ENCODE data around the gene PAM. TPM values are rescaled to one million over a fixed set of nuclear protein-coding genes. Genes with fewer than 3 reads are reported as not detected.
A peak's percentile ranks its signal among the peaks of the same experiment; 100 is the strongest.

The PAM gene
- total RNA-seq, 2 donors from 2014 or later = 66.5 to 153 TPM

- peak; percentile 35 for ATAC-seq (replicated peaks)
- Mint-ChIP-seq H3K27me3 (no peaks in the 10 kb centered on the region), H3K36me3 (ENCODE audit: low read depth) (peaks cover 67% of the 10 kb centered on the region), H3K4me1 (peaks cover 54% of the 10 kb centered on the region), H3K27ac (peak overlapping the region; percentile 96), H3K4me3 (peak overlapping the region; percentile 79), H3K9me3 (no peaks in the 10 kb centered on the region)
Measured at GRCh38 chr5:102781359-102781758, 26.3 kb downstream of the PAM start.

GRCh38 chr5:102781786-102782185 lies 26.7 kb downstream of the PAM start:
- Mint-ChIP-seq H3K4me3 (peak overlapping the region; percentile 6), H3K9me3 (no peaks in the 10 kb centered on the region), H3K27ac (no peak overlapping the region), H3K36me3 (ENCODE audit: low read depth) (peaks cover 66% of the 10 kb centered on the region), H3K4me1 (peaks cover 53% of the 10 kb centered on the region), H3K27me3 (no peaks in the 10 kb centered on the region)
- ATAC-seq (replicated peaks) = no peak

GRCh38 chr5:102782217-102782872 lies 27.2 kb downstream of the PAM start:
- Mint-ChIP-seq H3K27ac (peak overlapping the region; percentile 50), H3K9me3 (no peaks in the 10 kb centered on the region), H3K27me3 (no peaks in the 10 kb centered on the region), H3K4me1 (peaks cover 49% of the 10 kb centered on the region), H3K36me3 (ENCODE audit: low read depth) (peaks cover 66% of the 10 kb centered on the region), H3K4me3 (peak overlapping the region; percentile 6)
- no peak for ATAC-seq (replicated peaks)

GRCh38 chr5:102787134-102787533 lies 32.0 kb downstream of the PAM start:
- ATAC-seq (replicated peaks) = no peak
- peaks cover 39% of the 10 kb centered on the region for H3K36me3 Mint-ChIP-seq (ENCODE audit: low read depth)
- peaks cover 24% of the 10 kb centered on the region for H3K4me1 Mint-ChIP-seq
- H3K27ac Mint-ChIP-seq = no peak overlapping the region
- no peak overlapping the region for H3K4me3 Mint-ChIP-seq
- no peaks in the 10 kb centered on the region for H3K27me3 Mint-ChIP-seq
- H3K9me3 Mint-ChIP-seq = no peaks in the 10 kb centered on the region

GRCh38 chr5:102788788-102789187 lies 33.7 kb downstream of the PAM start:
- H3K27ac Mint-ChIP-seq = no peak overlapping the region
- ATAC-seq (replicated peaks) = no peak
- peaks cover 25% of the 10 kb centered on the region for H3K36me3 Mint-ChIP-seq (ENCODE audit: low read depth)
- H3K9me3 Mint-ChIP-seq = no peaks in the 10 kb centered on the region
- no peaks in the 10 kb centered on the region for H3K27me3 Mint-ChIP-seq
- no peak overlapping the region for H3K4me3 Mint-ChIP-seq
- peaks cover 17% of the 10 kb centered on the region for H3K4me1 Mint-ChIP-seq

- no peak overlapping the region for H3K4me3 Mint-ChIP-seq
- H3K4me1 Mint-ChIP-seq = peaks cover 12% of the 10 kb centered on the region
- no peaks in the 10 kb centered on the region for H3K9me3 Mint-ChIP-seq
- H3K27ac Mint-ChIP-seq = no peak overlapping the region
- H3K27me3 Mint-ChIP-seq = no peaks in the 10 kb centered on the region
- ATAC-seq (replicated peaks) = no peak
- H3K36me3 Mint-ChIP-seq (ENCODE audit: low read depth) = peaks cover 18% of the 10 kb centered on the region
Measured at GRCh38 chr5:102789469-102789868, 34.4 kb downstream of the PAM start.

GRCh38 chr5:102790748-102791147 lies 35.6 kb downstream of the PAM start:
- no peaks in the 10 kb centered on the region for H3K9me3 Mint-ChIP-seq
- no peaks in the 10 kb centered on the region for H3K27me3 Mint-ChIP-seq
- peaks cover 5% of the 10 kb centered on the region for H3K4me1 Mint-ChIP-seq
- no peak overlapping the region for H3K27ac Mint-ChIP-seq
- no peak for ATAC-seq (replicated peaks)
- no peak overlapping the region for H3K4me3 Mint-ChIP-seq
- H3K36me3 Mint-ChIP-seq (ENCODE audit: low read depth) = peaks cover 5% of the 10 kb centered on the region

- peaks cover 14% of the 10 kb centered on the region for H3K36me3 Mint-ChIP-seq (ENCODE audit: low read depth)
- H3K27ac Mint-ChIP-seq = no peak overlapping the region
- ATAC-seq (replicated peaks) = peak; percentile 37
- H3K27me3 Mint-ChIP-seq = no peaks in the 10 kb centered on the region
- no peaks in the 10 kb centered on the region for H3K9me3 Mint-ChIP-seq
- H3K4me3 Mint-ChIP-seq = no peak overlapping the region
- H3K4me1 Mint-ChIP-seq = peaks cover 9% of the 10 kb centered on the region
Measured at GRCh38 chr5:102792705-102793104, 37.6 kb downstream of the PAM start.

- Mint-ChIP-seq H3K36me3 (ENCODE audit: low read depth) (peaks cover 27% of the 10 kb centered on the region), H3K9me3 (no peaks in the 10 kb centered on the region), H3K27me3 (no peaks in the 10 kb centered on the region), H3K4me1 (peaks cover 9% of the 10 kb centered on the region), H3K4me3 (no peak overlapping the region), H3K27ac (no peak overlapping the region)
- no peak for ATAC-seq (replicated peaks)
Measured at GRCh38 chr5:102794047-102794446, 38.9 kb downstream of the PAM start.

- Mint-ChIP-seq H3K27me3 (no peaks in the 10 kb centered on the region), H3K36me3 (ENCODE audit: low read depth) (peaks cover 23% of the 10 kb centered on the region), H3K4me1 (peaks cover 8% of the 10 kb centered on the region), H3K9me3 (no peaks in the 10 kb centered on the region), H3K4me3 (no peak overlapping the region), H3K27ac (no peak overlapping the region)
- no peak for ATAC-seq (replicated peaks)
Measured at GRCh38 chr5:102794677-102795331, 39.7 kb downstream of the PAM start.

GRCh38 chr5:102795526-102795925 lies 40.4 kb downstream of the PAM start:
- peaks cover 16% of the 10 kb centered on the region for H3K4me1 Mint-ChIP-seq

GRCh38 chr5:102796009-102796408 lies 40.9 kb downstream of the PAM start:
- no peak overlapping the region for H3K4me3 Mint-ChIP-seq
- no peak overlapping the region for H3K27ac Mint-ChIP-seq
- no peak for ATAC-seq (replicated peaks)
- H3K27me3 Mint-ChIP-seq = no peaks in the 10 kb centered on the region
- no peaks in the 10 kb centered on the region for H3K9me3 Mint-ChIP-seq
- H3K4me1 Mint-ChIP-seq = peaks cover 19% of the 10 kb centered on the region
- H3K36me3 Mint-ChIP-seq (ENCODE audit: low read depth) = peaks cover 23% of the 10 kb centered on the region

More at GRCh38 chr5:102795526-102795925, 40.4 kb downstream of the PAM start:
- H3K27me3 Mint-ChIP-seq = no peaks in the 10 kb centered on the region
- peaks cover 23% of the 10 kb centered on the region for H3K36me3 Mint-ChIP-seq (ENCODE audit: low read depth)
- H3K9me3 Mint-ChIP-seq = no peaks in the 10 kb centered on the region
- H3K27ac Mint-ChIP-seq = no peak overlapping the region
- no peak for ATAC-seq (replicated peaks)
- H3K4me3 Mint-ChIP-seq = no peak overlapping the region

GRCh38 chr5:102796498-102796897 lies 41.4 kb downstream of the PAM start:
- peaks cover 27% of the 10 kb centered on the region for H3K36me3 Mint-ChIP-seq (ENCODE audit: low read depth)
- no peak overlapping the region for H3K4me3 Mint-ChIP-seq
- no peaks in the 10 kb centered on the region for H3K9me3 Mint-ChIP-seq
- no peak for ATAC-seq (replicated peaks)
- H3K27me3 Mint-ChIP-seq = no peaks in the 10 kb centered on the region
- H3K4me1 Mint-ChIP-seq = peaks cover 23% of the 10 kb centered on the region
- H3K27ac Mint-ChIP-seq = no peak overlapping the region

GRCh38 chr5:102797322-102797884 lies 42.3 kb downstream of the PAM start:
- no peak overlapping the region for H3K4me3 Mint-ChIP-seq
- H3K9me3 Mint-ChIP-seq = no peaks in the 10 kb centered on the region
- H3K27me3 Mint-ChIP-seq = no peaks in the 10 kb centered on the region
- no peak for ATAC-seq (replicated peaks)
- peaks cover 28% of the 10 kb centered on the region for H3K36me3 Mint-ChIP-seq (ENCODE audit: low read depth)
- no peak overlapping the region for H3K27ac Mint-ChIP-seq
- peaks cover 24% of the 10 kb centered on the region for H3K4me1 Mint-ChIP-seq
